ENCODE results near the gene FERD3L. TPM values are rescaled to one million over a fixed set of nuclear protein-coding genes. Genes with fewer than 3 reads are reported as not detected.

Gene FERD3L
- total RNA-seq, 2 experiments from 2014 or later: not detected

DNA sequence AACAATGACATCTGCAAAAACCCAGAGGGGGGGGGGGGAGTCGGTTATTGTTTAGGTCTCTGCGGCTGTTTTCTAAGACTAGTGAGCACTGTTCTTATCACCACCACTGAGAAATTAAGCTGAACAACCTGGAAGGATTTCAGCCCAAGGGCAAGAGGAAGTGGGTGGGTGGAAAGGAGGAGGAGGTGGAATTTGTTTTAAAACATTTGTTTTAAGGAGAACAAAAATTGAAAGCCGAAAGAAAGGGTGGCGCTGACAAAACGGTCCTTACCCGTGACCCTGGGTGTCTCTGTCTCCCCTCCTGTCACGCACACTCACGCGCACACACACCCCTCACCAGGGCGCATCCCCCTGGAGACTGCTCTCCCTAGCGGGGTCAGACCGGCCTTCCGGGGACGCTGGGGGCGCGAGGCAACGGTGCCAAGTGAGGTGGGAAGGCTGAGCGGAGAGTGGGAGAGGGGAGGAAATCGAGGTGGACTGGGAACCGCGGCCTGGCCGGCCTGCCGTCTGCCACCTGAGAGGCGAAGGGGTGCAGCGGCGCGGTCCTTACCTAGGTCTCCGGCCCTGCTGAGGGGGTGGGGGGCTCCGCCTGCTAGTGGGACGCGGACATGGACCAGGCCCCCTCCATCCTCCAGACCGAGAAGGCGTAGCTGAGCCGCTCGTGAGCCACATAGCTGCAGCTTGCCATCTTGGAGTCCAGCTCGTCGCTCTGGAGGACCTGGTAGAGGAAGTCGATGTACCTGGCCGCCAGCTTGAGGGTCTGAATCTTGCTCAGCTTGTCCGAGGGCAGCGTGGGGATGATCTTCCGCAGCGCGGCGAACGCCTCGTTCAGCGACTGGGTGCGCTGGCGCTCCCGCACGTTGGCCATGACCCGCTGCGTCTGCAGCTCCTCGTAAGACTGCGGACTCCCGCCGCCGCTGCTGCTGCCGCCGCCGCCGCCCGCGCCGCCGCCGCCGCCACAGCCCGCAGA is 28.8 kb downstream of the FERD3L start:
- ChIA-PET POLR2A (interaction anchor here (0.6 to 0.7 kb wide), 2 partner anchors 51 to 379 kb away, joined by 3 to 4 read pairs; no protein-coding TSS in a partner anchor), CTCF (ENCODE audit: unreplicated experiment) (no interaction called here)
- H3K4me3 ChIP-seq (ENCODE audit: low read depth, low read length, poor library complexity, severe bottlenecking): no peak overlapping the region
- no peaks in the 10 kb centered on the region for H3K4me1 ChIP-seq (ENCODE audit: insufficient read depth, low read length, poor library complexity, severe bottlenecking)
- BruUV-seq (replicated peaks): no TSS peak
- H3K36me3 ChIP-seq (ENCODE audit: insufficient read depth, low read length): no peaks in the 10 kb centered on the region
- no peak for DNase-seq (ENCODE audit: low spot score)
- TF ChIP-seq, protein P1, sequence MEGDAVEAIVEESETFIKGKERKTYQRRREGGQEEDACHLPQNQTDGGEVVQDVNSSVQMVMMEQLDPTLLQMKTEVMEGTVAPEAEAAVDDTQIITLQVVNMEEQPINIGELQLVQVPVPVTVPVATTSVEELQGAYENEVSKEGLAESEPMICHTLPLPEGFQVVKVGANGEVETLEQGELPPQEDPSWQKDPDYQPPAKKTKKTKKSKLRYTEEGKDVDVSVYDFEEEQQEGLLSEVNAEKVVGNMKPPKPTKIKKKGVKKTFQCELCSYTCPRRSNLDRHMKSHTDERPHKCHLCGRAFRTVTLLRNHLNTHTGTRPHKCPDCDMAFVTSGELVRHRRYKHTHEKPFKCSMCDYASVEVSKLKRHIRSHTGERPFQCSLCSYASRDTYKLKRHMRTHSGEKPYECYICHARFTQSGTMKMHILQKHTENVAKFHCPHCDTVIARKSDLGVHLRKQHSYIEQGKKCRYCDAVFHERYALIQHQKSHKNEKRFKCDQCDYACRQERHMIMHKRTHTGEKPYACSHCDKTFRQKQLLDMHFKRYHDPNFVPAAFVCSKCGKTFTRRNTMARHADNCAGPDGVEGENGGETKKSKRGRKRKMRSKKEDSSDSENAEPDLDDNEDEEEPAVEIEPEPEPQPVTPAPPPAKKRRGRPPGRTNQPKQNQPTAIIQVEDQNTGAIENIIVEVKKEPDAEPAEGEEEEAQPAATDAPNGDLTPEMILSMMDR (conservative IDR thresholded peaks at IDR 0.05; ENCODE audit: low read length): no peak
- TF ChIP-seq EZH2phosphoT487 (IDR thresholded peaks at IDR 0.05; ENCODE audit: borderline replicate concordance, low read depth, low read length): no peak
- intact Hi-C loops (cut with micrococcal nuclease; ENCODE audit: unreplicated experiment): no loop called here
- no peaks in the 10 kb centered on the region for H3K79me2 ChIP-seq (ENCODE audit: insufficient read depth, low read depth, low read length)
- H3K9me2 ChIP-seq (ENCODE audit: insufficient read depth, low read length): no peaks in the 10 kb centered on the region
- no peak overlapping the region for H3K4me2 ChIP-seq (ENCODE audit: low read length)
- H2AFZ ChIP-seq (ENCODE audit: low read length): no peak overlapping the region
- no peaks in the 10 kb centered on the region for H4K20me1 ChIP-seq (ENCODE audit: insufficient read depth, low read length)
- no peak overlapping the region for H3K27ac ChIP-seq (ENCODE audit: low read depth, low read length, poor library complexity, severe bottlenecking)
- H3K9me3 ChIP-seq (ENCODE audit: low read length): no peaks in the 10 kb centered on the region

DNA sequence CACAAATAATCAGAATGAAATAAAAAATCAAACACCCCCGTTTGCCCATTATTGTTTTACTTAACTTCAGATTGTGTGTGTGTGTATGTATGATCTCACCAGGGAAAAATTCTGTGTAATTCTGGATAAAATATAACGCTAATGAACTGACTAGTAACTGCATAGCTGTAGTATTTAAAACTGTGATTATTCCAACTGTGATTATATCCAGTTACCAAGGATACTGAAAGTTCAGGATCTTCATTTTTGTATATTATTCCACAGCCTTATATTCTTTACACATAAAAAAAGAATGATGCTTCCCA is 30.7 kb downstream of the FERD3L start:
- Histone ChIP-seq H3K79me2 (ENCODE audit: insufficient read depth, low read depth, low read length) (no peaks in the 10 kb centered on the region), H2AFZ (ENCODE audit: low read length) (no peak overlapping the region), H3K9me3 (ENCODE audit: low read length) (no peaks in the 10 kb centered on the region), H3K4me3 (ENCODE audit: low read depth, low read length, poor library complexity, severe bottlenecking) (no peak overlapping the region), H3K9me2 (ENCODE audit: insufficient read depth, low read length) (no peaks in the 10 kb centered on the region), H3K36me3 (ENCODE audit: insufficient read depth, low read length) (no peaks in the 10 kb centered on the region), H4K20me1 (ENCODE audit: insufficient read depth, low read length) (no peaks in the 10 kb centered on the region), H3K4me2 (ENCODE audit: low read length) (no peak overlapping the region), H3K27ac (ENCODE audit: low read depth, low read length, poor library complexity, severe bottlenecking) (no peak overlapping the region), H3K4me1 (ENCODE audit: insufficient read depth, low read length, poor library complexity, severe bottlenecking) (no peaks in the 10 kb centered on the region)
- ChIA-PET POLR2A (interaction anchor here (0.6 kb wide), 1 partner anchor 97 kb away, joined by 4 read pairs; no protein-coding TSS in a partner anchor), CTCF (ENCODE audit: unreplicated experiment) (no interaction called here)
- DNase-seq (ENCODE audit: low spot score): no peak
- no TSS peak for BruUV-seq (replicated peaks)
- intact Hi-C loops (cut with micrococcal nuclease; ENCODE audit: unreplicated experiment): no loop called here
- TF ChIP-seq, protein P1 (conservative IDR thresholded peaks at IDR 0.05; ENCODE audit: low read length): no peak
- TF ChIP-seq EZH2phosphoT487 (IDR thresholded peaks at IDR 0.05; ENCODE audit: borderline replicate concordance, low read depth, low read length): no peak
